Superior temporal gyrus (tissue), 1 donor: Measurements from ENCODE around the gene VWA7.
A peak's percentile ranks its signal among the peaks of the same experiment; 100 is the strongest.

Experiments
- DNase-seq: peaks from one replicate; pipeline ENCODE4 v3.0.0-alpha.2; 2016; ENCODE audit errors: extremely low spot score

VWA7 gene

GRCh38 chr6:31758281-31758680 lies 18.8 kb downstream of the VWA7 start:
- DNase-seq = no peak

- no peak for DNase-seq
These were observed 24.3 kb downstream of the VWA7 start for GRCh38 chr6:31752739-31753319.

GRCh38 chr6:31750411-31751022 lies 26.6 kb downstream of the VWA7 start:
- no peak for DNase-seq

GRCh38 chr6:31749301-31750036 lies 27.7 kb downstream of the VWA7 start:
- DNase-seq = no peak

DNA sequence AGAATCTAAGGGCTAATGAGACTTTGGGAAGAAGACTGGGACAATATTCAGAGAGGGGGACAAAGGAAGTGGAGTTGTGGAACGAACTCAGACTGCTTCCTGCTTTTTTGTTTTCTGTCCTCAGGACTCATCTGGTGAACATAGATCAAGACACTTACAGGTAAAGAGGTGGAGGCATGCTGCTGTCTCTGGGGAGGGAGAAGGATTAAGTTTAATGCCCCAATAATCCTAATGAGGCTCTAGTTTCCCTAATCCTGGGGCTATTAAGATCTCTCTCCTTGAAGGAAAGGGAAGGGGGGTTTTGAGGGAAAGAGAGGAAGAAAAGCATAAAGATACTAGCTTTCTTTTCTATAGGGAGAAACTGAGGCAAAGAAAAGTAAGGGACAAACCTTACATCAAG lies 32.7 kb downstream of the VWA7 start:
- no peak for DNase-seq

DNA sequence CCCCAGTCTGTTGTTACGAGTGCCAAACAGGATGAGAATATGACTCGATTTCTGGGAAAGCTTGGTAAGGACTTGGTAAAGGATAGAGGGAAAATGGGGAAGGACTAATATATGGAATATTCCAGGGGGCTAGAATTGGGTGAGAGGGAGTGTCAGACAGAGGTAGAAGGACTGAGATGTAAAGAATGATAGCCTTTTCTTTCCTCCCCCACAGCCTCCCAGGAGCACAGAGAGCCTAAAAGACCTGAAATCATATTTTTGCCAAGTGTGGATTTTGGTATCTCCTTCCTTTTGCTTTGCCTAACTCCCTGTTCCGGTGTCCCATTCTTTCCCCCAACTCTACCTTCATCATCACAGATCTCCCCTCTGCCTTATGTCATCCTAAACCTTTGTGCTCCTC lies 34.2 kb downstream of the VWA7 start:
- no peak for DNase-seq

DNA sequence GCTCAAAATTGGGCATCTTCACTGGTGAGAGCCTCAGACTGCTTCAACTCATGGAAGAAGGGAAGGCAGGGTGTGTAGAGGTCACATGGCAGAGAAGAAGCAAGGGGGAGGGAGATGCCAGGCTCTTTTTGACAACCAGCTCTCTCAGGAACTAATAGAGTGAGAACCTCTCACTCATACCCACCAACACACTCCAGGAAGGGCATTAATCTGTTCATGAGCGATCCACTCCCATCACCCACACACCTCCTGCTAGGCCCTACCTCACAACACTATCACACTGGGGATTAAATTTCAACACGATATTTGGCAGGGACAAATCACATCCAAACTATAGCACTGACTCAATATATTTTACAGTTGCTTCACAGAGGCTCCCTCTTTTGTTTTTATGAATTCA lies 35.3 kb downstream of the VWA7 start:
- no peak for DNase-seq

DNA sequence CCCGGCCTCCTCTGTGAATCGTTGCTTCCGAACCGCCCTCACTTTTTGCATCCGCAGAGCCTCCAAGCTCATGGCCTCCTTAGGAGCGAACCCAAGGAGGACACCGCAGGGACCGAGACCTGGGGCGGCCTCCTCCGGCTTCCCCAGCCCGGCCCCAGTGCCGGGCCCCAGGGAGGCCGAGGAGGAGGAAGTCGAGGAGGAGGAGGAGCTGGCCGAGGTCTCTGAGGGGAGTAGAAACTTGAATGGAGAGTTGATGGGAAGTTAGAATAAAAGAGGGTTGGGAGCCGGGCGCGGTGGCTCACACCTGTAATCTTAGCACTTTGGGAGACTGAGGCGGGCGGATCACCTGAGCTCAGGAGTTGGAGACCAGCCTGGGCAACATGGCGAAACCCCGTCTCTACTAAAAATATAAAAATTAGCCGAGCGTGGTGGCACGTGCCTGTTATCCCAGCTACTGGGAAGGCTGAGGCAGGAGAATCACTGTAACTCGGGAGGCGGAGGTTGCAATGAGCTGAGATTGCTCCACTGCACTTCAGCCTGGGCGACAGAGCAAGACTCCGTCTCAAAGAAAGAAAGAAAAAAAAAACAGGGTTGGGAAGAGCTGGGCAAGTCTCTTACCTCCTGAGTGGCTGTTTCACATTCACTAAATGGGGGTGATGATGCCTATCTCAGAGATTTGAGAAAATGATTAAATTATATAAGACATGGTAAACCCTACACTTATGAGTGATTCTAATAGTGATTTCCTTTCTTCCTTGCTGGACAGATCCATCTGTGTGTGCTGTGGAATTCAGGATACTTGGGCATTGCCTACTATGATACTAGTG lies 36.5 kb downstream of the VWA7 start:
- DNase-seq = no peak

DNA sequence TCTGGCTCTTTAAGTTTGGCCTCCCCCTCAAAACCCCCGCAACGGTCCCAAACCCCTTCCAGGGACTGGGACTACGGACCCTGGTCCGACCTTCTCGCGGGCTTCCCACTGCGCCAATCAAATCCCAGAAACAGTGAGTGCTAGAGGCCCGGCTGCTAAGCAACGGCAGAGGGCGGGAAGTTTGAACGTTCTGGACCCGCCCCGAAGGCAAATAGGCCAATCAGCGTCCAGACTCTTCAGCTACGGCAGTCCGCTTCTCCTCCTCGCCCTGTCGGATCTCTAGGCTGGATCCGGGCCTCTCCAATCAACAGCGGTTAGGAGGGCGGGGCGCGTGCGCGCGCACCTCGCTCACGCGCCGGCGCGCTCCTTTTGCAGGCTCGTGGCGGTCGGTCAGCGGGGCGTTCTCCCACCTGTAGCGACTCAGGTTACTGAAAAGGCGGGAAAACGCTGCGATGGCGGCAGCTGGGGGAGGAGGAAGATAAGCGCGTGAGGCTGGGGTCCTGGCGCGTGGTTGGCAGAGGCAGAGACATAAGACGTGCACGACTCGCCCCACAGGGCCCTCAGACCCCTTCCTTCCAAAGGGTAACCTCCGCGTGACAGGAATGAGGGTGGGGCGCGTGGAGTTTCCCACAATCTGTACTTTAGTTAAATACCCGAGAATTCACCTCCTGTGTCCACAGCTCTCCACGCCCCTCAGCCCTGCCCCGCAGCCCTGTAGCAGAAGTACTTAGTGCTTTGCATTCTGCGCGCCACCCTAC lies 37.3 kb downstream of the VWA7 start, which contains the start of gene MSH5:
MSH5 (plus strand) TSS at position 367 of the 758 bp plus-strand sequence. CDS start 462 bp downstream, outside the sequence.
- DNase-seq = peak; percentile 100

DNA sequence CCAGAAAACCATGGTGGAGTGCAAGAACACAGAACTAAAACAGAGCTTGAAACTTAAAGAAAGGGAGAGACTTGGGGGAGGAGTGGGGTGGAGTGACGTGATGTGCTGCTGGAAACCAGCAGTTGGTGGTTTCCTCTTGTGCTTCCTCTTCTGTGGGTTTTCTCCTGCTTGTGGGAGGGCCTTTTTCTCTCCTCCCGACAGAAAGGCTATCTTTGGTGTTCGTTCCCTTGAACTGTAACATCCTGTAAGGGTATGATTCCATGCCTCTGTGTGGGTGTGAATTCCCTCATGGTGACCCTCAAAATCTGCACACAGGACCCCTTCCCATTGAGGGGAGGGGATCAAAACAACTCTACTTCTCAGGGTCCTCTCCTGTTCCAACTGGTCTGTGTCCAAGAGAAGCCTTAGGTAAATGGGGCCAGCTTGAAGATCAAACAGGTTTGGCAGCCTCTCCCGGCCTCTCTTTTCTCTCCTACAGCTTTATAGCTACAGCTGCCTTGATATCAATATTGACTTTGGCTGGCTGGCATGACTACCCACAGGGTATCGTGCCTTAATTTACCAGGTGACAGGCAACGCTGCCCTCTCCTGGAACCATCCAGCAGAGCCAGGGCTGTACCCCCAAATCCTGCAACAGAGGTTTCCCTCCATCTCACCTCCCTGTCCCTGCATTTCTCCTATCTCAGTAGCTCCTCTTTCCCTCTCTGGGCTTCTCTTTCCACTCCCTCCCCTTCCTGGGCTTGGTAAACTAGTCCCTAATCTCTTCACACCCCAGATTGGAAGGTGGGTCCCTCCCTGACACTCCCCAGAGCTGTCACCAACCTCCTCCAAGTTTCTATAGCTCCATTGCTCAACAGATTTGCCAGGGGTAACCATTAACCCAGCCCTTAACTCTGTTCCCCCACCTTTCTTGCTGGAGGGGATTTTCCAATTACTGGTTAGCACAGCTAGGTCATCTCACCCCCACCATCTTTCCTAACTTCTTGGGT lies 38.8 kb downstream of the VWA7 start:
- DNase-seq = no peak

DNA sequence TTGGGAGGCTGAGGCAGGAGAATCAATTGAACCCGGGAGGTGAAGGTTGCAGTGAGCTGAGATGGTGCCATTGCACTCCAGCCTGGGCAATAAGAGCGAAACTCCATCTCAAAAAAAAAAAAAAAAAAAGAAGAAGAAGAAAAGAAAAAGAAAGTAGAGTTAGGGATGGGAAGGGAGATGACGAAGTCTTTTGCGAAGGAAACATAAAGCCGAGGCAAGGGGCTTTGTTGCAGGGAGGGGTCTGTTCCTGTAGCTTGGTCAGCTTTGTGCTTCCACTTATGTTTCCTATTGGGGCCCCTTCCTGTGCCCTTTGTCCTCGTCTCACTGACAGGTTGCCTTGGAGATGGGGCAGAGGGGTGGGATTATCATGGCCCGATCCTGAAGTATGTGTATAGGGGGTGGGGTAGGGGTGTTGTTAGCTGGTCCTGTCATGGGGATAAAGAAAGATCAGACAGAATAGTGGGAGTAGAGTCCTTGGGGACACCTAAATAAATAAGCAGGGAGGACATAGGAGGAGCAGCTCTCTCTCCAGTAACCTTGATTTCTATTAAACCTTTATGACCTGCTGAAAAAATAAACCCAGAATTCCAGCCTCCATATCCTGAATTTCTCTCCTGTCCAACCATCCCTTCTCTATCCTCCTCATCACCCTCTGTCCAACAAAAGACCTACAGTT lies 39.7 kb downstream of the VWA7 start:
- no peak for DNase-seq

- DNase-seq = no peak
These were observed 40.3 kb downstream of the VWA7 start for GRCh38 chr6:31736768-31737314.

GRCh38 chr6:31736021-31736767 lies 40.9 kb downstream of the VWA7 start, which contains the start of gene CLIC1:
Gene CLIC1 (minus strand): TSS chr6:31736530. CDS start chr6:31736300, 230 bp downstream.
- DNase-seq = no peak

GRCh38 chr6:31734821-31735406 lies 42.2 kb downstream of the VWA7 start:
- no peak for DNase-seq

- no peak for DNase-seq
These were observed 42.8 kb downstream of the VWA7 start for GRCh38 chr6:31734247-31734820.

GRCh38 chr6:31733734-31734133 lies 43.4 kb downstream of the VWA7 start:
- DNase-seq = no peak

GRCh38 chr6:31732029-31732428 lies 45.1 kb downstream of the VWA7 start:
- no peak for DNase-seq

- DNase-seq = no peak
These were observed 46.5 kb downstream of the VWA7 start for GRCh38 chr6:31730631-31731086.
